Retinal pigment epithelial cell (primary cell): ENCODE measurements around the gene OPTN.

ENCODE experiments used
- DNase-seq: peaks from one replicate; pipeline ENCODE4 v3.0.0-alpha.2; 2010; ENCODE audit warnings: low read depth
- H3K4me3 ChIP-seq: 2 replicates; pipeline ENCODE4 v1.5.1; 2011; ENCODE audit warnings: mild to moderate bottlenecking, low read length, control low read depth, moderate library complexity
- CTCF ChIP-seq: conservative IDR thresholded peaks from 2 replicates; pipeline ENCODE4 v1.5.1; 2011; ENCODE audit warnings: low read depth, low read length, control low read depth, inconsistent platforms

The OPTN gene

GRCh38 chr10:13120786-13121499, 21.0 kb downstream of the OPTN start:
- no peak for TF ChIP-seq CTCF
- H3K4me3 ChIP-seq, result no peak overlapping the region
- no peak for DNase-seq

GRCh38 chr10:13121500-13121854, 21.5 kb downstream of the OPTN start:
- no peak for TF ChIP-seq CTCF
- H3K4me3 ChIP-seq, result no peak overlapping the region
- no peak for DNase-seq

- TF ChIP-seq CTCF, result no peak
- H3K4me3 ChIP-seq, result no peak overlapping the region
- DNase-seq, result no peak
Measured at GRCh38 chr10:13136651-13137050, 36.7 kb downstream of the OPTN start.

- DNase-seq, result no peak
- H3K4me3 ChIP-seq, result no peak overlapping the region
- TF ChIP-seq CTCF, result no peak
Measured at GRCh38 chr10:13139150-13139549, 39.2 kb downstream of the OPTN start.

- H3K4me3 ChIP-seq, result no peak overlapping the region
- no peak for TF ChIP-seq CTCF
- no peak for DNase-seq
Measured at GRCh38 chr10:13139676-13140075, 39.7 kb downstream of the OPTN start.

- TF ChIP-seq CTCF, result no peak
- no peak overlapping the region for H3K4me3 ChIP-seq
- DNase-seq, result no peak
Measured at GRCh38 chr10:13140627-13141190, 40.7 kb downstream of the OPTN start.

- DNase-seq, result no peak
- no peak overlapping the region for H3K4me3 ChIP-seq
- TF ChIP-seq CTCF, result no peak
Measured at GRCh38 chr10:13143766-13144165, 43.8 kb downstream of the OPTN start.
